Renal pelvis (tissue), 12 donors: ENCODE data around the gene MYL9. TPM values are rescaled to one million over a fixed set of nuclear protein-coding genes. Genes with fewer than 3 reads are reported as not detected.

Experiments
- DNase-seq: peaks from one replicate; pipeline ENCODE4 v3.0.0-alpha.2; 2013
- long read RNA-seq, 16 experiments: transcript quantifications; one replicate each; lab custom pipeline, GENCODE V29; 2026
- polyA plus RNA-seq, 3 donors: library from polyadenylated mRNA; unstranded; fragments of 120-200 nt; gene quantifications; one replicate each; pipeline ENCODE4 v1.2.1, GENCODE V29; 2013; ENCODE audit not compliant: insufficient read length in 3 of 3

The MYL9 gene
- 100 to 1,000 TPM; 210 to 251 (median 219) TPM for polyA plus RNA-seq
- long read RNA-seq, donor 1, transcript MYL9-201 (4 exons, 2,821 nt) = major isoform, 91 of 135 reads
- long read RNA-seq, donor 1, partial matches to known transcripts = 34 of 135 reads
- long read RNA-seq, donor 1, other reads (novel, unspliced or antisense) = 6 of 135 reads
- long read RNA-seq, donor 2, transcript MYL9-201 (4 exons, 2,821 nt) = major isoform, 139 of 205 reads
- long read RNA-seq, donor 2, transcript MYL9-202 (3 exons, 1,024 nt) = minor isoform, 5 of 205 reads
- long read RNA-seq, donor 2, partial matches to known transcripts = 49 of 205 reads
- long read RNA-seq, donor 2, other reads (novel, unspliced or antisense) = 12 of 205 reads
- long read RNA-seq, donor 3, transcript MYL9-201 (4 exons, 2,821 nt) = major isoform, 125 of 190 reads
- long read RNA-seq, donor 3, partial matches to known transcripts = 55 of 190 reads
- long read RNA-seq, donor 3, other reads (novel, unspliced or antisense) = 6 of 190 reads
- long read RNA-seq, donor 4, transcript MYL9-201 (4 exons, 2,821 nt) = major isoform, 161 of 256 reads
- long read RNA-seq, donor 4, partial matches to known transcripts = 87 of 256 reads
- long read RNA-seq, donor 4, other reads (novel, unspliced or antisense) = 7 of 256 reads
- long read RNA-seq, donor 5, transcript MYL9-201 (4 exons, 2,821 nt) = major isoform, 69 of 154 reads
- long read RNA-seq, donor 5, partial matches to known transcripts = 78 of 154 reads
- long read RNA-seq, donor 5, other reads (novel, unspliced or antisense) = 6 of 154 reads
- long read RNA-seq, donor 6, transcript MYL9-201 (4 exons, 2,821 nt) = major isoform, 68 of 112 reads
- long read RNA-seq, donor 6, partial matches to known transcripts = 33 of 112 reads
- long read RNA-seq, donor 6, other reads (novel, unspliced or antisense) = 10 of 112 reads
- long read RNA-seq, donor 7, transcript MYL9-201 (4 exons, 2,821 nt) = major isoform, 132 of 237 reads
- long read RNA-seq, donor 7, partial matches to known transcripts = 91 of 237 reads
- long read RNA-seq, donor 7, other reads (novel, unspliced or antisense) = 11 of 237 reads
- long read RNA-seq, donor 8, transcript MYL9-201 (4 exons, 2,821 nt) = major isoform, 57 of 181 reads
- long read RNA-seq, donor 8, partial matches to known transcripts = 117 of 181 reads
- long read RNA-seq, donor 8, other reads (novel, unspliced or antisense) = 5 of 181 reads
- long read RNA-seq, donor 9, transcript MYL9-201 (4 exons, 2,821 nt) = major isoform, 154 of 324 reads
- long read RNA-seq, donor 9, partial matches to known transcripts = 161 of 324 reads
- long read RNA-seq, donor 9, other reads (novel, unspliced or antisense) = 6 of 324 reads
- long read RNA-seq, donor 10, transcript MYL9-201 (4 exons, 2,821 nt) = major isoform, 85 of 210 reads
- long read RNA-seq, donor 10, partial matches to known transcripts = 115 of 210 reads
- long read RNA-seq, donor 10, other reads (novel, unspliced or antisense) = 10 of 210 reads
- long read RNA-seq, donor 11, transcript MYL9-201 (4 exons, 2,821 nt) = major isoform, 96 of 153 reads
- long read RNA-seq, donor 11, partial matches to known transcripts = 48 of 153 reads
- long read RNA-seq, donor 11, other reads (novel, unspliced or antisense) = 5 of 153 reads
- long read RNA-seq, donor 12, transcript MYL9-201 (4 exons, 2,821 nt) = major isoform, 132 of 194 reads
- long read RNA-seq, donor 12, partial matches to known transcripts = 48 of 194 reads
- long read RNA-seq, donor 12, other reads (novel, unspliced or antisense) = 12 of 194 reads
- long read RNA-seq, donor 13, transcript MYL9-202 (3 exons, 1,024 nt) = minor isoform, 5 of 208 reads
- long read RNA-seq, donor 13, transcript MYL9-201 (4 exons, 2,821 nt) = major isoform, 64 of 208 reads
- long read RNA-seq, donor 13, partial matches to known transcripts = 139 of 208 reads
- long read RNA-seq, donor 13, other reads (novel, unspliced or antisense) = 0 of 208 reads
- long read RNA-seq, donor 14, transcript MYL9-201 (4 exons, 2,821 nt) = major isoform, 169 of 349 reads
- long read RNA-seq, donor 14, partial matches to known transcripts = 163 of 349 reads
- long read RNA-seq, donor 14, other reads (novel, unspliced or antisense) = 13 of 349 reads
- long read RNA-seq, donor 15, transcript MYL9-202 (3 exons, 1,024 nt) = minor isoform, 8 of 659 reads
- long read RNA-seq, donor 15, transcript MYL9-201 (4 exons, 2,821 nt) = major isoform, 389 of 659 reads
- long read RNA-seq, donor 15, partial matches to known transcripts = 225 of 659 reads
- long read RNA-seq, donor 15, other reads (novel, unspliced or antisense) = 37 of 659 reads
- long read RNA-seq, donor 16, transcript MYL9-202 (3 exons, 1,024 nt) = minor isoform, 5 of 303 reads
- long read RNA-seq, donor 16, transcript MYL9-201 (4 exons, 2,821 nt) = major isoform, 185 of 303 reads
- long read RNA-seq, donor 16, partial matches to known transcripts = 100 of 303 reads
- long read RNA-seq, donor 16, other reads (novel, unspliced or antisense) = 13 of 303 reads

- DNase-seq = peak; percentile 74
Measured at GRCh38 chr20:36541227-36541767, at the start of gene MYL9. Gene MYL9, plus strand, starts transcription at chr20:36541519. Its CDS starts 3,366 bp downstream, at chr20:36544885.

- no peak for DNase-seq
Measured at GRCh38 chr20:36491901-36492617, 49.3 kb upstream of the MYL9 start.

GRCh38 chr20:36493051-36493800, 48.1 kb upstream of the MYL9 start:
- DNase-seq = no peak

GRCh38 chr20:36493801-36494114, 47.6 kb upstream of the MYL9 start:
- DNase-seq = no peak

GRCh38 chr20:36496707-36497669, 44.3 kb upstream of the MYL9 start:
- no peak for DNase-seq

GRCh38 chr20:36497856-36498255, 43.5 kb upstream of the MYL9 start:
- no peak for DNase-seq

GRCh38 chr20:36498386-36499179, 42.7 kb upstream of the MYL9 start:
- no peak for DNase-seq

GRCh38 chr20:36499211-36499610, 42.1 kb upstream of the MYL9 start:
- no peak for DNase-seq

- no peak for DNase-seq
Measured at GRCh38 chr20:36499723-36500501, 41.4 kb upstream of the MYL9 start.

GRCh38 chr20:36501367-36502006, 39.8 kb upstream of the MYL9 start:
- DNase-seq = no peak

- no peak for DNase-seq
Measured at GRCh38 chr20:36504295-36504694, 37.0 kb upstream of the MYL9 start.

GRCh38 chr20:36506253-36506652, 35.1 kb upstream of the MYL9 start:
- DNase-seq = no peak

- DNase-seq = no peak
Measured at GRCh38 chr20:36507746-36508145, 33.6 kb upstream of the MYL9 start.
